HG03025 (cell line): ENCODE data around the gene TECR.
"Not testable (repeated sequence)": the region's sequence is repeated elsewhere in the genome, so short reads cannot be mapped to it uniquely, and the experiment has no call there.

Experiments used
- ATAC-seq: cut with Tn5 transposase; IDR thresholded peaks from one replicate; pipeline ENCODE4 v1.9.1; 2021; ENCODE audit warnings: mild to moderate bottlenecking, moderate library complexity; ENCODE audit not compliant: unreplicated experiment, low FRiP score

The TECR gene

DNA sequence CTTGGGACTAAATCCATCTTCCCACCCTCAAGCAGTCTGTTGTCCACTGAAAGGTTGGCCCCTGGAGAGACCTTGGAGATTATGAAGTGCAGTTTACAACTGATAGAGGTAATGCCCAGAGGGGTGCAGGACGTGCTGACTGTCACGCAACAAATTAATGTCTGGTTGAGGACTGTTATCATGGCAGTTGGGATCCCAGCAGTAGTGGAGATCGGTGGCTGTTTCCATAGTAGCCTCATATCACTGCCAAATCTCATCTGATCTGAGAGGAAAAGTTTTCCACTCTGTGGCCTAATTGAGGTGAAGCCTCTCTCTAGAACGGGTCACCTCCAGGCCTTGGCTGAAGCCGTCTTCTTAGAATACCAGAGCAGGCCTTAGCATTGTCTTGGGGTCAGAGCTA, 4.1 kb downstream of the TECR start:
- ATAC-seq, result no peak

DNA sequence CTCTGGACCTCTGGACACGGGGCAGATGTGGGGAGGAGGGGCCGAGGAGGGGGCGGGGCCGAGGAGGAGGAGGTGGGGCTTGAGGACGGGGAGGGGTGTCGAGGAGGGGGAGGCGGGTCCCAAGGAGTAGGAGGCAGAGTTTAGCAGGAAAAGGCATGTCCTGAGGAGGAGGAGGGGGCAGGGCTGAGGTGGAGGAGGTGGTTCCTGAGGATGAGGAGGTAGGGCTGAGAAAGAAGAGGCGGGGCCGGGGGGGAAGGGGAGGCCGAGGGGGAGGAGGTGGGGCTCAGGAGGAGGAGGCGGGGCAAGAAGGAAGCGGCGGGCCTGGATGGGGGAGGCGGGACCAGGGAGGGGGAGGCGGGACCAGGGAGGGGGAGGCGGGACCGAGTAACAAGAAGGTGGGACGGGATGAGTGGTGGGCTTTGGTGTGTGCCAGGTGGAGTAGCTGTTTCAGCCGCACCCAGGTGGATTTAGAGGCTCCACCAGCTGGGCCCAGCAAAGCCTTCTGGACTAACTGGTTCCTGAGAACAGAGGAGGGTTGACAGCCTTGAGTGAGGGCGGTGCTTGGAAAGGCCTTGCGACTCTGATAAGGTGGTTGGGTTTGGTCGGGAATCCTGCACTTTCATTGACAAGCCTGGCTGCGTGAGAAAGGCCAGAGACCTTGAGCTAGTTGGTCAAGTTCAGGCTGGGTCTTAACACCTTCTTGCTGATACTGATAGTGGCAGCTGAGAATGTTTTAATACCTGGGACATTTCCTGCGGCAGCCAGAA, 7.7 kb downstream of the TECR start:
- no peak for ATAC-seq

DNA sequence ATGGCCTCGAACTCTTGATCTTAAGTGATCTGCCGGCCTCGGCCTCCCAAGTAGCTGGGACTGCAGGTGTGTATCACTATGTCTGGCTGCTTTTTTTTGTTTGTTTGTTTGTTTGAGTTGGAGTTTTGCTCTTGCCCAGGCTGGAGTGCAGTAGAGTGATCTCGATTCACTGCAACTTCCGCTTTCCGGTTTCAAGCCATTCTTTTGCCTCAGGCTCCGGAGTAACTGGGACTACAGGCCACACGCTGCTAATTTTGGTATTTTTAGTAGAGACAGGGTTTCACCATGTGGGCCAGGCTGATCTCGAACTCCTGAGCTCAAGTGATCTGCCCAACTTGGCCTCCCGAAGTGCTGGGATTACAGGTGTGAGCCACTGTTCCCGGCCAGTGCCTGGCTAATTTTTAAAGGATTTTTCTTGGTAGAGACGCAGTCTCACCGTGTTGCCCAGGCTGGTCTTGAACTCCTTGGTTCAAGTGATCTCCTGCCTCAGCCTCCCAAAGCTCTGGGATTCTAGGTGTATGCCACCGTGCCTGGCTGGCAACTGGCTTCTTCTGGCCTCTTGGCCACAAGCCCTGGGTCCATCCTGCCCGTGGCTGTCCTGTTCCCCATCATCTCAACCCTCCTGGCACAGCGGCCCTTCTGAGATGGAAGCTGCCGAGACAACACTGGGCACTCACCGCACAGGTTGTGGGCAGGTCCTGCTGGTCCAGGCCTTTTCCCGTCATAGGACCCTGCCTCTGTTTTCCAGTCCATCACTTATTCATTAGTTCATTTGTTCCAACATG, 11.5 kb downstream of the TECR start:
- ATAC-seq, result no peak

GRCh38 chr19:14541979-14542378, 12.6 kb downstream of the TECR start:
- not testable (repeated sequence) for ATAC-seq

GRCh38 chr19:14542711-14543328, 13.4 kb downstream of the TECR start:
- no peak for ATAC-seq

GRCh38 chr19:14544047-14544446, 14.7 kb downstream of the TECR start:
- ATAC-seq, result no peak

GRCh38 chr19:14544977-14545715, 15.8 kb downstream of the TECR start:
- ATAC-seq, result no peak

DNA sequence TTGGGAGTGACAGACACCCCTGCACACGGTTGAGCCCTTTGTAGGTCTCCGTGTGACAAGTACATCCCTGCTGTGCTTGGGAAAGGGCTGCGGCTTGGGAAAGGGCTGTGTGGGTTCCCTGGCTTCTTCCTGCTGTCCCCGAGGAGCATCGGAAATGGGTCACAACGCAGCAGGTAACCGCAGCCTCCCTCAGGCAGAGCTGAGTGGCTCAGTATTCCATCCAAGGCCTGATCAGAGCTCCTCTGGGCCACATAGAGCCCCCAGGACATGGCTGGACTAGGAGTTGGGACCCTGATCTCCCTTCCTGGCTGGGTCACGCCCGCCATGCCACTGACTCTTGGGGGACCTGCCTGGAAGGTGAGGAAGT, 16.3 kb downstream of the TECR start:
- no peak for ATAC-seq

GRCh38 chr19:14550201-14550754, 20.9 kb downstream of the TECR start:
- no peak for ATAC-seq

- not testable (repeated sequence) for ATAC-seq
Measured at GRCh38 chr19:14551134-14552005, 22.0 kb downstream of the TECR start.

- not testable (repeated sequence) for ATAC-seq
Measured at GRCh38 chr19:14552006-14552360, 22.6 kb downstream of the TECR start.

DNA sequence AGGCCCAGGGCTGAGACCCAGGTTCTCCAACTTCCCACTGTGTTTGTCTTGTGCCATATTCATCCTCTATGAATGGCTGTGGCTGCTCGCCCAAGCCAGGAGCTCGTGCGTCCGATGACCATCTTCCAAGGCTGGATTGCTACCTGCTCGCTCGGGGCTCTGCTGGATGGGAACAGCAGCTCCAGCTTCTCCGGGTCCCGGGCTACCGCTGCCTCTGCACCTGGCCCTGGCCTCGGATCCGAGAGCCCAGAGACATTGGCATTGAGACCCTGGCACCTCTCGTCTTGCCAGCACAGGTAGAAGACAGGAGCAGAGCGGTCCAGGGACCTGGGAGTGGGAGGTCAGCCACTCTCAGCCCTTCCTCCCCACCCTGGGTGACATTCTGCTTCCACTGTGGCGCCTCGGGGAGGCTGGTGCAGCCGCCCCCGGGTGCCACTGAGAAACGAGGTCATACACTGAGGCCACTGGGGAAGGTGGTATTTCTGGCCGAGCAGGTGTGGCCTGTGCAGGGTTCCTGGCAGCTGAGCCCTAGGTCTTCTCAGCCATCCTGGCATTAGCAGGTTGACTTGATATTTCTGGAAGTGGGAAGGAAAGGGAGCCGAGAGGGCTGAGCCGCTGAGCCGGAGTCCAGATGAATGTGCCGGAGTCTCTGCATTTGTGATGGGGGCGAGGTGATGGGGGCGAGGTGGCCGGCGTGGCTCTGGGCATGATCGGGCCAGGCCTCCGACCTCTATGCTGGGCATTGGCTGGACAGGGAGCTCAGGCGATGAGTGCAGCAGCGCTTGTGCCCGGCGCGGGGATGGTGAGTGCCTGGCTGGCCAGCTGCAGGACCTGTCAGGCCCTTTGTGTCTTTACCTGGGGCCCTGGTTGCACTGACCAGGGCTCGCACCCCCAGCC, 23.9 kb downstream of the TECR start:
- ATAC-seq, result no peak

DNA sequence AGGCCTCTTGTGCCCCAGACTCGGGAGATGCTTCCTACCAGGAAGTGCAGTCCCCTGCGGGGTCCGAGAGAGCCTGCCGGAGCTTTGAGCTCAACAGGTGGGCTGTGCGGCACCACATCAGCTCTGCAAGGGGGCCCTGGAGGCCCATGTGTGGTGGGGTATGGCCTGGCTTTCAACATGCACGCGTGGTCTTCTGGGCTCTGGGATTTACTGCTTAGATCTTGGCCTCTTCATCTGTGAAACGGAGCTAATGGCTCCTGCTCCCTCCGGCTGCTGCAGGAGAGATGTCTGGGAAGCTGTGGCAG, 24.5 kb downstream of the TECR start:
- no peak for ATAC-seq

- ATAC-seq, result no peak
Measured at GRCh38 chr19:14554382-14554812, 25.0 kb downstream of the TECR start.

DNA sequence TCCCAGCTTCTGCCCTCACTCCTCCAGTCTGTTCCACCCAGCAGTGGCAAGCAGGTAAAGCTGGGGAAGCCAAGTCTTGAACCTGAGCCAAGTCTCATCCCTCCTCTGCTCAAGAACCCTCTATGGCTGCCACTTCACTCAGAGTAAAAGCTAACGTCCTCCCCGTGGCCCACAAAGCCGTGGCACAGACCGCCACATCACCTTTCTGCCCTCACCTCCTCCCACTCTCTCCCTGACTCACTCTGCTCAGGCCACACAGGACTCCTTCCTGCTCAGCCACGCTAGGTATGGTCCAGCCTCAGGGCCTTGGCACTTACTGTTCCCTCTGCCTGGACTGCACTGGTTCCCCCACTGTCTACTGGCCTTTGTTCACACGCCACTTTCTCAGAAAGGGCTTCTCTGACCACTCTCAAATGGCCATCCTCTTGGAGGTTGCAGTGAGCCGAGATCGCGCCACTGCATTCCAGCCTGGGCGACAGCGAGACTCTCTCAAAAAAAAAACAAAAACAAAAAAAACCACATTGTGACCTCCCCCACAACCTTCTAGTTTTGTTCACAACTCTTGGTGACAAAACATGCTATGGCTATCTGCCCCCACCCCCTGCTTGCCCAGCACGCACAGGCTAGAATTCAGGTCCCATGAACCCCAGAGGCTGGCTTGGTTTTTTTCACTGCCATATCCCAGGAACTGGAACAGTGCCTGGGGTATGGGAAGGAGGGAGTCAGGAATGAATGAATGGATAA, 26.7 kb downstream of the TECR start:
- ATAC-seq, result no peak

GRCh38 chr19:14556662-14557188, 27.3 kb downstream of the TECR start:
- no peak for ATAC-seq

- no peak for ATAC-seq
Measured at GRCh38 chr19:14558370-14559066, 29.1 kb downstream of the TECR start.
